GM18511 (cell line): Measurements from ENCODE around the gene C2CD3.

Experiments
- ATAC-seq: cut with Tn5 transposase; IDR thresholded peaks from one replicate; pipeline ENCODE4 v1.9.1; 2021; ENCODE audit warnings: mild to moderate bottlenecking, moderate library complexity; ENCODE audit not compliant: unreplicated experiment

The C2CD3 gene

DNA sequence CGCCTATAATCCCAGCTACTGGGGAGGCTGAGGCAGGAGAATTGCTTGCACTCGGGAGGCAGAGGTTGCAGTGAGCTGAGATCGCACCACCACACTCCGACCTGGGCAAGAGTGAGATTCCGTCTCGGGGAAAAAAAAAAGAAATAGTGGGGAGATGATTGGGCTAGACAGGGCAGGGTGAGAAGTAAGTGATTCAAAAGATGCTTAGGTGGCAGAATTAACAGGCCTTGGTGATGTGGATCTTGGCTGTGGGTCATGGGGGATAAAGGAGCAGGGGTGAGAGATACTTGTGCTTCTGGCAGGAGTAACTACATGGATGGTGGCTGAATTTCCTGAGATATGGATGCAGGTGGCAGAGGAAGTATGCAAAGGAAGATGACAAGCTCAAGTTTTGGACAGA, 148.8 kb downstream of the C2CD3 start:
- ATAC-seq, result no peak

DNA sequence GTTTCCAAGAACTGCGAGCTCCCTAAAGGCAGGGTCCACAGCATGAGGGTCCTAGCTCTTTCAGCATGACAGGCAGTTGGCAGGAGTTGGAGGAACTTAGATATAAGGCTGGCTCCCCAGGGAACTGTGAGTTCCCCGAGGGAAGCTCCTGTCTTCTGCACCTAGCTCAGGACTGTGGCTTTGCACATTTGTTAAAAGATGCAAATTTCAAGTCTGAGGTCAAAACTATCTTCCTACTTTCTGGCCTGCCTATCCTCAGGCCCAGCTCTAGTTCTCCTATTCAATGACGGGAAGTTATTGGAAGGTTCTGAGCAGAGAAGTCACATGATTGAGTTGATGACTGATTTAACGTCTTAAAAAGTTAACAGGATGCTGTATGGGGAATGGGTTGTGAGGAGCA, 150.3 kb downstream of the C2CD3 start:
- peak; percentile 64 for ATAC-seq

DNA sequence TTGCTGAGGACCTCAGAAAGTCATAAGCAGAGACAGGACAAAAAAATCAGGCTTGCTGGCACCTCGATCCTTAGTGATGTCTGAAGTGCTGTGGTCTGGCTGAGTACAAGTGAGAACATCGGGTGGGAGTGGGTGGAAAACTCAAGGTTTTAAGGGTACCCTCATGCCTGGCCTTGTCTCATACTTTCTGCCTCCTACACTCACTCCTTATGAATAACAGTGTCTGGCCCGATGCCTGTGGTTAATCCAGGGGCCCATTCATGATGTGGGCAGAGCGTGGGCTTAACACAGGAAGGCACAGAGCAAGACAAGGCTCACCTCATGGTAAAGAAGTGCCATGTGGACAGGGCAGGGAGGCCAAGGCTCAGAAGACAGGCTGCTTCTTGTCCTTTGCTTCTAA, 150.9 kb downstream of the C2CD3 start:
- no peak for ATAC-seq

DNA sequence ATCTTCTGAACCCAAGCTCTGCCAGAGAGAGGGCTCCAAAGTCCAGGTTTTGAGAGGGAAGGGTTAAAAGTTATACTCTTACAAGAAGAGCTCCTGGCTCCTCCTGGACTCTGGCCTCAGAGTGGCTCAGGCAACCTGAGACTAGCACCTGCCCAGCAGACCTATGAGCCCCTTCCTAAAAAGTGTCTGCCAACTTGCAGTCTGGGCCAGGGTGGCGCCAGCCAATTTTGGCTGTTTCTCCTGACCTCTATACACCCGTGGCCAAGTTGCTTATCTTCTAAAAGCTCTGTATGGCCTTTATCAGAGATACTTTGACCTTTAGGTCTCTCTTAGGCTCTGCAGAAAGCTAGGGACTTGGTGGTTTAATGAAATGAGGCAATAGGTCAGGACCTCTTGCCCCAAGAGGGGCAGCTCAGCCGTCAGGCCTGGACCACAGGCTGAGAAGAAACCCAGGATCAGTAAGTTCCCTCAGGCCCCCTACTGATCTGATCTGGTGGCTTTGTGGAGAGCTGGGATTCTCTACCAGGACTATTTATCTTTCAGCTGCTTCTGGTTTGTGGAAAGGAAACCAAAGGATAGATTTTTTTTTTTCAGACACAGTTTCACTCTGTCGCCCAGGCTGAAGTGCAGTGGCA, 151.6 kb downstream of the C2CD3 start:
- ATAC-seq, result no peak

DNA sequence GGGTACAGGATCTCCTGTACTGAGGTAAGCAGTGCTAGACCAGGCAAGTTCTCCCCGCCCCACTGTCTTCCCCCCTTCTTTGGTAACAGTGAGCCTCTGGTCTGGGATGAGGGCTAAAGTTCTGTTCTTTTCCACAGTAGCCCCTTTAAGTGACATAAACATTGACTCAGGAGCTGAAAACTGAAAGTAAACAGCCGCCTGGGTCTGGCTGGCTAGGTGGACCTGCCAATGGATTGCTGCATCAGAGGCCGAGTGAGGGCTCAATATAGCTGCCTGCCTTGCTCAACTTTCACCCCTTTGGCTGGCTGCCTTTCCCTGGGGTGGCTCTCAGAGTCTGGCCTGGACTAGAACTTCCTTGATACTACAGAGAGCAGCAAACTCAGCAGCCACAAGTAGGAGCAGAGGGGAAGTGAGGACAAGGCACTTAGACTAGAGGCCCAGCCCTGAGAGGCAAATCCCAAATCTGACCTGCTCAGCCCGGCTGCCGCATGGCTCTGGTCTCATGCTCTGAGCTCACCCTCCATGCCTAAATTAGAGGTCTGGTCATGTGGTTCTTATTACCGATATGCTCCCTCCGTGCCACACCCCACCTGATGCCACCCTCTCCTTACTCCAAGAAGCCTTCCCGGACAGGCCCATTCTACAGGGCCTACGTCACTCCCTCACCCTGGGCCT, 152.3 kb downstream of the C2CD3 start:
- ATAC-seq, result no peak

DNA sequence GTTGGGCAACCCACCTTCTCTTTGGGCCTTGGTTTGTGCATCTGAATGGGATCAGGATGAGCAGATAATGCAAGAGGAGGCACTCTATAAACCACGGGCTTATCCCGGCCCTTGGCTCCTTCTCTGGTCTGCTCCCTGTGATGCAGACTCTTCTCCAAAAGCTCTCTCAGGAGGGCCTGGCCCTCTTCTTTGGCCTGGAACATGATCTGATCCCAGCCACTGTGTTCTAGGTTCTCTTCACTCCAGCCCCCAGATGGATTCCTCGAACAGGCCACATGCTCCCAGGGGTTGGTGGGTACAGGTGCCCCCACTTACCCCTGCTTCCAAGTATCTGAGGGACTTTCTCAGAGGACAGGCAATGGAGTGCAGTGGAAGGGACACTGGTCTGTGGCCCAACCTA, 153.2 kb downstream of the C2CD3 start:
- no peak for ATAC-seq

DNA sequence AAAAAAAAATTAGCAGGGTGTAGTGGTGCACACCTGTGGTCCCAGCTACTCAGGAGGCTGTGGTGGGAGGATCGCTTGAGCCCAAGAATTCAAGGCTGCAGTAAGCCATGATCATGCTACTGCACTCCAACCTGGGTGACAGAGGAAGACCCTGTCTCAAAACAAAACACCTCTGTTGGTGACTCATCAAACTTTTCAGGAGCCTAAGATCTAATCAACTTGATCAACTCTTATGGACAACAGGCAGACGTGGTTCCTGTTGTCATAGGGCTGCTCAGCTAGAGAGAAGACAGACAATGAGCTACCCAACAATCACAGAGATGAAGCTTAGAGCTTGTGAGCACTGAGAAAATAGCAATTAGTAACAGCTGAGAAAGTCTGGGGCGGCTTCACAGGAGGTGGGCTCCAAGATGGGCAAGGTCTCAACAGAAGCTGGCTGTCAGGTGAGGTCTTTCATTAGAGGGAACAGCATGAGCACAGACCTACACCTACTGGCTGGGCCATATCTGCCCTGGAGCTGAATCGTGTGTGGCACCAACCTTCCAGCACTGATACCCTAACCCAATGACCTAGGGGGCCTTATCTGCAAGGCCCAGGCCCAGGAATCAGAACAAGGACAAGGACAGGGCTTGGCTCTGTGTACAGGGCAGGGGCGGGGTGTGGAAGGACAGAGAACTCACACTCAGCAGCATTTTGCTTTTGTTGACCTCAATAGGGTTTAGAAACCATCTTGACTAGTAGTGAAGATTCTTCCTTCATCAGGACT, 154.7 kb downstream of the C2CD3 start:
- ATAC-seq, result no peak

DNA sequence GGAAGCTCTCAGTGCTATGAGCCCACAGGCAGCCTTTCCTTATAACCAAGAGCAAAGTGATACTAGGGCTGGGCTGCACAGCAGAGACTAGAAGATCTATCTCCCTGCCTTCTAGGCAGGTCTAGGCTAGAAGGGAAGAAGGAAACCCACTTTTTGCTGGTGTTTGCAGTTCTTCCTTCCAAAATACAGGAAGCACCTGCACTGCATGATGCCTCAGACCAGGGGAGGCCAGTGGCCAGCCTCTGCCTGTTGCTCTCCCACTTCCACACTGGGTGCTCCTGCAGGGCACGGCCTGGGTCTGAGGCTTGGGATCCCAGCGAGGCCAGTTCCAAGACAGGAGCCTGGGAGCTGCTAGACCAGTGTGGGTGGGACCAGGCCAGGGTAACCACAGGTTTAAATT, 155.9 kb downstream of the C2CD3 start:
- no peak for ATAC-seq

DNA sequence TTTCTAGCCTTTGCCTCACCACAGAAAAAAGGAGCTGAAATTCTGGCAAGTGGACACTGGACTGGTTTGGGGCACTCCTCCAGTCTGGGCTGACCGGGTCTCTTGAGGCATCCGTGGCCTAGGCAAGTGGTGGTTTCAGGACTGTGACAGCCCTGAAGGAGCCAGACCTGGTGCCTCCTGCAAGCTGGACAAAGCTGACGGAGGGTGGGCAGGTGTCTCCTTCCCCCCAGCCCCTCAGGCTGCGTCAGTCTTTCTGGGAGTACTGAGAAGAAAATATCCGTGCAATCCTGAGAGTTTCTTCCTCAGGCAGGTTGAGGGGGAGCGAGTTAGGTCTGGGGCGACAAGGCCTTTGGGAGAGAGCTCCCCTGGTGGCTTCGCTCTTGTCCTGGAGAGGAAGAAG, 157.7 kb downstream of the C2CD3 start:
- ATAC-seq, result no peak

DNA sequence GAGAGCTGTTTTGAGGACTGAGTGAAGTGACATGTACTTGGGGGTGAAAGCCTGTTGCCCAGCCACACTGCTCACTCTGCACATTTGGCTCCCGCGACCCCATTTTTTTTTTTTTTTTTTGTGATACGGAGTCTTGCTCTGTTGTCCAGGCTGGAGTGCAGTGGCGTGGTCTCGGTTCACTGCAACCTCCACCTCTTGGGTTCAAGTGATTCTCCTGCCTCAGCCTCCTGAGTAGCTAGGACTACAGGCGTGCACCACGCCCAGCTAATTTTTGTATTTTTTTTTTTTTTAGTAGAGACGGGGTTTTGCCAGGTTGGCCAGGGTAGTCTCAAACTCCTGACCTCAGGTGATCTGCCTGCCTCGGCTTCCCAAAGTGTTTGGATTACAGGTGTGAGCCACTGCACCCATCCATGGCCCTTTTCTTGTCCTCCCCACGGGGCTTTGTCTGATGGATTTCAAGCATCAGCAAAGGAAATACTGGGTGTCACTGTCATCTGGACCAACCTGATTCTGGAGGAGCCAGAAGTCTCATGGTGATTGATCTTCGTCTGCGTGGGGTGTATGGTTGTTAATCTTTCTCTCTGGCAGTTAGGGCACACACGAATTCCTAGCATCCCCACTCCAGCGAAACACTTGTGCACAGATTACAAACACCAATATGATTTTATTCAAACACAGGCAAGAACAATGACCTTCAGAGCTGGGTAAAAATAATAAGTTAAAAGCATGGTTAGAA, 158.6 kb downstream of the C2CD3 start:
- no peak for ATAC-seq

DNA sequence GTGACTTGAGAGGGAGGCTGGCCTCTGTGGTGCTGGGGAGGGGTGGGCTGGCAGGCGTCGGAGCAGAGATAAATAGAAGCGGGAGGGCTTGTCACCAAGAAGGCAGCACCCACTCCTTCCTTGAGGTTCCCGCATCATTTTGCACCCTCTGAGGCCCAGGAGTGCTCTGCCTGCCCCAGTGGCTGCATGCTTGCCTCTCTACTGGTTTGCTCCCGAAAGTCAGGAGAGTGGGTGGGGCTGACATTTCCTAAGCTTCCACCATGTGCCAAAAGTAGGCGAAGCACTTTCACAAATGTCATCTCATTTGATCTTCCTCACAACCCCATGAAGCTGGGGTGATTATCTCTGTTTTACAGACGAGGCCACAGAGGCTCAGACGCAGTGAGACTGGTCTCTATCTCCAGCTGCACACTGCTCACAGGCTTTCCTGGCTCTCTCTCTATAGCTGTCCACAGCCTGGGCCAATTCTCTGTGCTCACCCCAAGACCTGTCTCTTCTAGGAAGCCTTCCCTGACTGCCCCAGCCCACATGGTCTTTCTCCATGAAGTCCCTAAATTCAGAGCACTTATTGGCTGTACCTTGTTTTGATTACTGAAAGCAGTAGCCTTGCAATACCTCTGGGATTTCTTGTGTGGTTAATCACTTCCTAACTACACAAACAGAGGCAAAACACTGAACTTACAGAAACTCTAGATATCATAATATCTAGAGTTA, 159.3 kb downstream of the C2CD3 start:
- ATAC-seq, result peak; percentile 90

DNA sequence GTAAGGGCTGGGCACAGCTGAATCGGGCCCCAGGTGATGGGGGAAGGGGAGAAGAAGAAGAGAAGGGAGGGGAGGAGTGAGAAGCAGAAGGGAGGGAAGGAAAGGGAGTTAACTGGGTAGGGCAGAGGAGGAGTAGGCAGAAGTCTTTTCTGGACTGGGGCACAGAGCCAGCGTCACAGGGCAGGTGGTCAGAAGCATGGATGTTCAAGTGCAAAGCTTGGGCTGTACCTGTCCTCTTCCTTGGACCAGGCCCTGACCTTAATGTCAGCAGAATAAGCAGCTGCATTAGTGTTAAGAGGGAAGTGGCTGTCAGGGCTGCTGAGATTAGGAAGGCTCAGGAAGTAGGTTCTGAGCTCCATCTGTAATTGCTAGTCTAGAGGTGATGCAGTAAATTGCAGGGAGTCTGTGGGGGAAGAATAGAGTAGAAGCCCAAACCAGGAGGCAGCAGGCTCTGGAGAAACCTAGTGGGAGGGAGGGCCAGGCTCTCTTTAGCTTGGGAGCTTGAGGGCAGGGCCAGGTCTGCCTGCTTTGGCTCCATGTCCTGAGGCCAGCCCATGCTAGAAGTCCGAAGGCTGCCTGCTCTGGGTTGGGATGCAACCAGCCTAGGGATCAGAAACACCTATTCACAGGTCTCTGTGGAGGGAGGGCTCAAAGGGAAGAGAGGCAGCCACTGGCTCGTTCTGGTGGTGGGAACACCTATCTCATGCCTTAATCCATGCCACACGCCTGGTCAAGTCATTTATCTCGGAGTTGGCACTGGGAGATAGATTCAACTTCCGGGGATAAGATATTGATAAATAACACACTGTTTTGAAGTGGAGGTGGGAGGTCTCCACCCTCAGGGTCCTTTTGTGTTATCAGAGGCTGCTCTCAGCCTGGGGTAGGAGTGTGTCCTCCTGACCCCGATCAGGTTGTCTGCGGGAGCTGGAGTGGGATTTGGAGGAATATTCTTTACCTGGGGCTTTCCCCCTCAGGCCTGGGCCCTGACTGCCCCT, 160.2 kb downstream of the C2CD3 start:
- no peak for ATAC-seq

DNA sequence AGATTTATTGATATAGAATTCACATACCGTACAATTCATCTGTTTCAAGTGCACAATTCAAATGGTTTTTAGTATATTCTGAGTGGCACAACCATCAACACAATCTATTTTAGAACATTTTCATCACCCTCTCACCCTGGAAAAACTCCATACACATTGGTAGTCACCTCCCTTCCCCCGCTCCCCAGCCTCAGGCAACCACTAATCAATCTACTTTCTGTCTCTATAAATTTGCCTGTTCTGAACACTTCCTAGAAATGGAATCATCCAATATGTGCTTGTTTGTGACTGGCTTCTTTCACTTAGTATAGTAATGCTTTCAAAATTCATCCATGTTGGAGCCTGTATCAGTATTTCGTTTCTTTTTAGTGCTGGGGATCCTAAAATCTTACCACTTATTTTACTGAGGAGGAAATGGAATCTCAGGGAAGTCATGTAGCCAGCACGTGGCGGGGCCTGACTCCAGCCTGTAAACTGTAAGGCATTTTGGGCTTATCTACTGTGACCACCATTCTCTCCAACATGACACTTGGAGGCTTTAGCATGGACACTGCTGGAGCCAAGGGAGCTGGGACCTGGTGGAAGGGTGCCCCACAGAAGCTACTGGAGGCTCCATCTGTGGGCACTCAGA, 161.0 kb downstream of the C2CD3 start:
- ATAC-seq, result no peak

DNA sequence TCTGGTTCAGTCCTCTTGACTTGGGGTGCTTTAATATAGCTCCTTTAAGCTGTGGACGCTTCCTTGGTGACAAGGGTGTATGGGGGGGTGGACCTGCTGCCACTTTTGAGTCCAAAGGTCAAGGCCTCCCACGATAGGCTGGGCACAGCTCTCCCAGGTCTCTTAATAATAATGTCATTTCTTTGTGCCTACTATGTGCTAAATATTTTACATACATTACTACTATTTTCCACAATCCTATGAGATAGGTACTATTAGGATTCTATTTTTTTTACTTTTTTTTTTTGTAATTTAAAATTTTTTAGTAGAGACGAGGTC, 161.6 kb downstream of the C2CD3 start:
- ATAC-seq, result no peak

DNA sequence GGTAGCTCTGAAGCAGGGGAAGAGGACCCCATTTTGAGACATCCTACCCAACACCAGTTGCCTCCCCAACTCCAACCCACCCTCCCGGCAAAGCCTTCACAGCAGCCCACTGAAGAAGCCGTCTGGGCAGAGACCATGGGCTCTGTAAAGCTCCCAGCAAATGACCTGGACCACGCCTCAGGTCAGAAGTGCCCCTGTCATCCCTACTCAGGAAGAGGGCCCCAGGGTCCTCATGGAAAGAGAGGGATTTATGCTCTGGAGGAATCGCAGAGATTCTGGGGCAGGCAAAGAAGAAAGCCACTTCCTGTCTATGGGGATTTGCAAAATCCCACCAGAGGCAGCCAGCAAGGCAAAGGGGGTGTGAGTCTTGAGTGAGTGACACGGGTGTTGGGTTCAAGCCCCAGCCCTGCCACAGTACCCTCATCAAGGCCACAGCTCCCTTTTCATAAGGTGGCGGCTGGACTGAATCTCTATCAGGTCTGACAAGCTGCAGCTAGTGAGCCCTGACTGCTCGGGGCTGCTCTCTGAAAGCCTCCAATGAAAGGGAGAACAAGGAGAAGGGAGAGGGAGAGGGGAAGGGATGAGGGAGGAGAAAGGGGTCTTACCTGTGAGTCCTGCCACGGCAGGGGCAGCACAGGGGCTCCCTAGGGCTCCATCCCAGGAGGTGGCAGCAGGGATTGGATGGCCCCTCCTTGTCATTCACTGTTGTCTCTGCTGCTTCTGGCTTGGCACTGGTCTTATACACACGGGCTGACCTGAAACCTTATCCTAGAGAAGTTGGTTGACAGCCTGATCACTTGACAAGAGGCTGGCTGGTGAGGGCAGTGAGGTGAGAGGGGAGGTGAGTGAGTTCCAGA, 162.2 kb downstream of the C2CD3 start, which contains the start of gene UCP3:
UCP3 (minus strand) TSS at position 713 of the 857 bp plus-strand sequence. CDS start 2,043 bp downstream, outside the sequence.
- no peak for ATAC-seq

DNA sequence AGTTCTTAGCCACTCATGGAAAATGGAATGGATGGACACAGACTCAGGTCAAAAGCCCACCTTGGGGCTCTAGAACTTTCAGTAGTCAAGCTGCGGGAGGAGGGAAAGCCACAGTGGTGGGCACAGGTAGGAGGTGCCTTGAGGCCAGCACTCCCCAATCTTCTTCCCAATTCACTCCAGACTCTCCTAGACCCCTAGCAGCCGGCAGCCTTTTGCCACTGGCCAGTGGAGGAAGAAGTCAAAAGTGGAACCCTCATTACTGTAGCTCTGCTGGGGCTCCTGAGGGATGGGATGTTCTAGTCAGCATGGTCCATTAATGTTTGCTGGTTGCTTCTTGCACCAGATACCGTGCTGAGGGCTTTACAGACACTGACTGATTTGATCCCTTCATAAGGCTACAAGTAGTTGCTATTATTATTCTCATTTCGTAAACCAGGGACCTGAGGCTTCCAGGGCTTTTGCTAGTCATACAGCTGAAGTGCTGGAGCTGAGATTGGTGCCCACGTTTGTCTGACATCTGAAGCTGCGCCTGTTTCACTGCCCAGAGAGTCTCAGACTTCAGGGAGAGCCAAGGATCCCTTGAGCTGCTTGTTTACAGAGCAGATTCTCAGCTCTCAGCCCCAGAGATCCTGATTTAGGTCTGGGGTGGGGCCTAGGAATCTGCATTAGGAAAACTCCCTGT, 163.0 kb downstream of the C2CD3 start:
- ATAC-seq, result no peak

DNA sequence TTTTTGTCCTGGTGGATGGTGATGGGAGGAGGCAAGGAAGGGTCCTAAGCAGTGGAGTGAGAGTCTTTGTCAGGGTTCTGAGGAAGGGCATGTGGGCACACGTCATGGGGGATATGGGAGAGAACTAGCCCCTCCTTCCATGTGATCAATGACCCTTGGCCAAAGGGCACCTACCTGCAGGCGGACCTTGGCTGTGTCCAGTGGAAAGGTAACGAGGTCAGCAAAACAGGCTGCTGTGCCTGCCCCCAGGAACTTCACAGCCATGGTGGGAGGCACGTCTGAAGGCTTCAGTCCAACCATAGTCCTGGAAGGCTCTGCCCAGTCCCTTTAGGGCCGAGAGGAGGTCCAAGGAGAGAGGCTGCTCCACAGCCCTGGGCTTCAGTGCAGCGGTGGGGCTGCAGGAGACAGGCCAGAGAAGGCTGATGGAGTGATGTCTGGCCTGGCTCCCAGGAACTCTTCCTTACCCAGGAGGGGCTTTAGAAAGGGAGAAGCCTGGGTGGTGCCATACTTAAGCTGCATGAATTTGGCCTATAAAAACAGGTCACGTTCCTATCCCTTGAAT, 164.0 kb downstream of the C2CD3 start:
- no peak for ATAC-seq
